Activated T-helper 1 cell treated with anti-CD3 and anti-CD28 coated beads, Interleukin-2, amount 50 U/mL, for 16 hours (primary cell): ENCODE results near the gene CCDC9B.
A peak's percentile ranks its signal among the peaks of the same experiment; 100 is the strongest.

Source experiments
- DNase-seq, 2 donors: peaks; one replicate each; pipeline ENCODE4 v3.0.0-alpha.2; 2020; ENCODE audit warnings: low read depth in 1 of 2, low spot score in 1 of 2

The CCDC9B gene

GRCh38 chr15:40365624-40366456 is 25.1 kb upstream of the CCDC9B start:
- DNase-seq = no peak

- no peak for DNase-seq
Measured at GRCh38 chr15:40365016-40365415, 24.3 kb upstream of the CCDC9B start.

DNA sequence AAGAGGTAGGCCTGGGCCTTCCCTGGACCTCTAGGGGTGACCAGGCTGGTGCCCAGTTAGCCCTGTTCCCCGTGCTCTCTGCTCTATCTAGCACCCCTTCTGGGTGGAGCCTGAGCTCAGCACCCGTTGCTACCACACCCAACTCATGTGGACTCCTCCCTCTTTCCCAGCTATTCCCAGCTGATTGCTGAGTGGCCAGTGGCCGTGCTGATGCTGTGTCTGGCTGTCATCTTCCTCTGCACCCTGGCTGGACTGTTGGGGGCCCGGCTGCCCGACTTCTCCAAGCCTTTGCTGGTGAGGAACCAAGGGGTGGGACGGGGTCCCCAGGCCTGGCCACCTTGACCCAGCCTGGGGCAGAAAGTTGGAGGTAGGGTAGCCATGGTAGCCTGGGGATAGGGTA is 23.5 kb upstream of the CCDC9B start:
- no peak for DNase-seq

- DNase-seq = no peak
Measured at GRCh38 chr15:40363611-40364010, 22.9 kb upstream of the CCDC9B start.

- DNase-seq = no peak
Measured at GRCh38 chr15:40361640-40362039, 20.9 kb upstream of the CCDC9B start.

DNA sequence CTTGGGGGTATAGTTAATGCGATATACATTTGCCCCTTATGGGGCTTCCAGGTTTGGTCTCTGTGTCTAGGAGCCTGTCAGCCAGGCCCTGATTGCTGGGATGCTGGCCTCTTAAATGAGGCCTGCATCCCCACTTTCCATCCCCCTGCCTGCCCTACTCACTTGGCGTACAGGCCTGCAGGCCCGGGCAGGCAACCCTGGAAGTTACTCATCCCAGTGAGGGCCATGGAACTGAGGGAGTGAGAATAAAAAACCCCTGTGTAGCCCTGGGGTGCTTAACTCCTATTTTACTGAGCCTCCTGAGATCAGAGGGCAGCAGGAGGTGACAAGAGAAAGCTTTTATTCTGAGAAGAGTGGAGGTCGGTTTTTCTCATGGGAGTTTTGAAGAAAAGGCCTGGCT is 19.3 kb upstream of the CCDC9B start:
- DNase-seq = no peak

GRCh38 chr15:40358471-40359353 is 18.0 kb upstream of the CCDC9B start:
- no peak for DNase-seq

- DNase-seq = peak; percentile 78 to 83
Measured at GRCh38 chr15:40357723-40358470, 17.2 kb upstream of the CCDC9B start, which contains the start of gene DISP2. TSS of gene DISP2 (plus strand) at chr15:40358219. CDS start at chr15:40358322, 103 bp downstream.

GRCh38 chr15:40357246-40357645 is 16.5 kb upstream of the CCDC9B start:
- no peak for DNase-seq

- no peak for DNase-seq
Measured at GRCh38 chr15:40355976-40356585, 15.3 kb upstream of the CCDC9B start.

DNA sequence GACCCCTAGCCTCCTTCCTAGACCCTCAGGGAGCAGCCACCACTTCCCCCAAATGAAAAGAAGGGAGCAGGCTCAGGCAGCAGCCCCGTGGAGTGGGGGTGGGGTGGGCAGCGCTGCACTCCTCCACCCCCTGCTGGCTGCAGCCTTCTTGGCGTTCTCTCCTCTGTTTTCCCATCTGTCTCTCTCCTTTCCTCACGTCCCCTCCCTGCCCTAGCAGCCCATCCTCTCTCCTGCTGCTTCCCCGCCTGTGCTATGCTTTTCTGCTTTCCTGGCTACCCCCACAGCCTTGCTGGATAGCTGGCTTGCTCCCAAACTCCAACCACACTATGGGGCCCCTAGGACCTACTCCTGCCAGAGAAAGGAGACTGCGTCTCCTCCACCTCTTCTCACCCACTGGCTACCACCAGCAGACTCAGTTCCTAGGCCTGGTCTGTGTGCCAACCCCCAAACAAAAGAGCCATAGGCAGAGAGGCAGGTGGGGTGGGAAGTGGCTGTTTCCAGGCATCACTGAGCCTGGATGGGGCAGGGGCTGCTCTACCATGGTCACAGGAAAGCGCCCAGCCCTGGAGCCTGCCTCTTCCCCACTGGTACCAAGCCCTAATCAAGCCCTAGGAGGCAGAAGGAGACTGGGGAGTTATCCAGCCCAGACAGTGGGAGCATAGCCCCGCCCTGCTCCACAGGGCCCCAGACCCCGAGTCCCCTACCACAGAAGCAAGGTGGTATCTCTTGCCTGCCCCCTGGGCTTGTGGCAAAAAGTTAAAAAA is 13.9 kb upstream of the CCDC9B start:
- no peak for DNase-seq

- no peak for DNase-seq
Measured at GRCh38 chr15:40353697-40354096, 13.0 kb upstream of the CCDC9B start.

- DNase-seq = no peak
Measured at GRCh38 chr15:40352281-40352901, 11.7 kb upstream of the CCDC9B start.

- no peak for DNase-seq
Measured at GRCh38 chr15:40349163-40349562, 8.4 kb upstream of the CCDC9B start.

DNA sequence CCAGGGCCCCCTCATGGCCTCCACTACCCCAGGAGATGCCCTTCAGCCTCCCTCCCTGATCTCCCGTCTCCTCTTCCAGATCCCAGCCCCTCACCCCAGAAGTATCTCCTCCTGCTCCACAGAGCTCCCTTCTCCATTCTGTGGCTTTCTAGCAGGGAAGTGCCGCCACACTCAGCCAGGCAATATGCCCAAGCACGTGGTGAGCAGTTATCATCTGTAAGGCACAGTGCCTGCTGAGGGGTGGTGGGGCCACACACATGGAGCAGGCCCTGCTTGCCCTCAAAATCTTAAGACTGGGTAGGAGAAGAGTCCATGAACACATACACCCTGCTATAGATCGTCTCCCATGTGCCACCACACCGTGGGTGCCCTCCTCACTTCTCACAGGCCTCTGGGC is 7.7 kb upstream of the CCDC9B start:
- no peak for DNase-seq

GRCh38 chr15:40347559-40348473 is 7.1 kb upstream of the CCDC9B start:
- no peak for DNase-seq

DNA sequence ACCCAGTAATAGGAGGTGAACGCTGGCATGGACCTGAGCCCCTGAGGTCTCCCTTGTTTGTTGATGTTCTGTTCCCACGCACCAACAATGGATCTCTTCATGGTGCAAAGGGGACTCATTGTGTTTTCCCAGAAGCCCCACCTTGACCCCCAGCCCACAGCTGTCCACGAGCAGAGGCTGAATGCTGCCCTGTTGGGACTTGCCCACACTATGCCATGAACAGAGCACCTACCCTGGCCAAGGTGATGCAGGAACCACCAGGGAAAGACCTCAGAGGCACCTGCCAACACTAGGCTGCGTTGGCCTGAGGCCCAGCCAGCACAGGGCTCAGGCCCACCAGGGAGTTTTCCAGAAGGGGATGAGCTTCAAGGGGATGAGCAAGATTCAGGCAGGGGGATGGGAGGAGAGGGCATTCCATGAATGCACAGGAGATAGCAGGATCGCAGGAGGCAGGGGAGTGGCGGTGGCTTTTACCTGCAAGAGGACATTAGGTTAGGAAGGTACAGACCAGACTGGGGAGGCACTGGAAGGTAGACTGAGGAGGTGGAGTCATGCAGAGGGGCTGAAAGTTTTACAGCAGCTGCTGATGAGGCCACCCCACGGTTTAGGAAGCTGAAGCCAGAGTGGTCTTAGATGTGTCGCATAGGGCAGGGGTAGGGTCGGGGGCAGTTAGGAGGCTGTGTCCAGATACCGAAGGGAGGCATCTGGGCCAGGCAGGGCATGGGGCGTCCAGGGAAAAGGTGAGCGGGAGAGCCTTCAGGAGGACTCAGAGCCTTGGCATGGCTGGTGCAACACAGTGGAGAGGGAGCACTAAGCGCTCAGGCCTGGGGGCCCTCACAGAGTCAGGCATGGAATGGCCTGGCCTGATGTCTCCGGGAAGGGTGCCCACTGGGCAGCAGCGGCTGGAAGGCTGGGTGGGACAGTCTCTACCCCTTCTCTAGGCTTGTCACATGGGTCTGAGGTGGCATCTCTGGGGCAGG is 6.1 kb upstream of the CCDC9B start:
- no peak for DNase-seq
